Measurements from ENCODE around the gene ANAPC7.

DNA sequence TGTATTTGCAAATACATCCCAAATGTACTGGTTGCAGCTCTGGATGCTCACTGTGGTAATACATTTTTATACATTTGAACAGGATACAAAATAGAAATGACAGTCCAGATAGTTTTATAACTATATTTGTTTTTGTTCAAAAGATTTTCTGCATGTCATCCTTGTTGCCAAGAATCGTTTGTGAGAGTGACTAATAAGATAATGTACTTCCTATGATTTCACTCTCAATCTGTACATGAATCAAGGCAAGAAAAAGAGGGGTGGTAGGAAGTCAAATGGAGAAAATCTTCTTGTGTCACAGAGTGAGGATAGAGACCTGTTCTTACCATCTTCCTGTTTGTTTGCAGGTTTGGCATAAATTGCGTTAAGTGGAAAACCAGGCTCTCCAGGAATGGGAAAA is 32.7 kb upstream of the ANAPC7 start:
- TF ChIP-seq SP1 (IDR thresholded peaks at IDR 0.05) = no peak
- TF ChIP-seq FOXA1 (IDR thresholded peaks at IDR 0.05) = no peak
- TF ChIP-seq BHLHE40 (IDR thresholded peaks at IDR 0.05; ENCODE audit: borderline replicate concordance) = no peak
- no peak for TF ChIP-seq NFRKB (IDR thresholded peaks at IDR 0.05)
- TF ChIP-seq ARNT (IDR thresholded peaks at IDR 0.05) = no peak
- TF ChIP-seq TARDBP (IDR thresholded peaks at IDR 0.05) = no peak
- no peak for TF ChIP-seq FOXM1 (IDR thresholded peaks at IDR 0.05; ENCODE audit: borderline replicate concordance)
- TF ChIP-seq HDGF (IDR thresholded peaks at IDR 0.05; ENCODE audit: borderline replicate concordance) = no peak
- TF ChIP-seq CTBP1 (IDR thresholded peaks at IDR 0.05; ENCODE audit: borderline replicate concordance) = no peak
- TF ChIP-seq FOXK2 (IDR thresholded peaks at IDR 0.05) = no peak
- no peak for TF ChIP-seq SUZ12 (IDR thresholded peaks at IDR 0.05)
- TF ChIP-seq, protein P1, sequence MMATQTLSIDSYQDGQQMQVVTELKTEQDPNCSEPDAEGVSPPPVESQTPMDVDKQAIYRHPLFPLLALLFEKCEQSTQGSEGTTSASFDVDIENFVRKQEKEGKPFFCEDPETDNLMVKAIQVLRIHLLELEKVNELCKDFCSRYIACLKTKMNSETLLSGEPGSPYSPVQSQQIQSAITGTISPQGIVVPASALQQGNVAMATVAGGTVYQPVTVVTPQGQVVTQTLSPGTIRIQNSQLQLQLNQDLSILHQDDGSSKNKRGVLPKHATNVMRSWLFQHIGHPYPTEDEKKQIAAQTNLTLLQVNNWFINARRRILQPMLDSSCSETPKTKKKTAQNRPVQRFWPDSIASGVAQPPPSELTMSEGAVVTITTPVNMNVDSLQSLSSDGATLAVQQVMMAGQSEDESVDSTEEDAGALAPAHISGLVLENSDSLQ (IDR thresholded peaks at IDR 0.05) = no peak
- no peak for TF ChIP-seq ELF4 (IDR thresholded peaks at IDR 0.05)
- no peak for TF ChIP-seq ZNF384 (IDR thresholded peaks at IDR 0.05)

Measured in HEK293T (cell line).